ENCODE measurements around the gene SLC8B1.

Gene SLC8B1

DNA sequence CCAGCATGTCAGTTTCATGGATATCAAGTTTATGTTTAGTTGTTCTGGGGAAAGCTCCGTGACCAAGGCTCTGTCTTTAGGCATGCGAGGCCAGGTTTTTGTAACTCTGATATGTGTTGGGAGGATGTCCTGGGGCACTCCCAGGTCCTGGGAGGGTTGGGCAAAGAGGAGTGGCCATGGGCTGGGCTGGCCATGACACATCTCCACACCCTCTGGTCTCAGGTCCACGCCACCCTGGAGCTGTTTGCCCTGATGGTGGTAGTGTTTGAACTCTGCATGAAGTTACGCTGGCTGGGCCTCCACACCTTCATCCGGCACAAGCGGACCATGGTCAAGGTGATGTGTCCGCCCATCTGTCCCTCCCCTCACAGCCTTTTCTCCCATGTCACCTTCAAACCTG lies 67.3 kb downstream of the SLC8B1 start:
- DNase-seq: no peak

DNA sequence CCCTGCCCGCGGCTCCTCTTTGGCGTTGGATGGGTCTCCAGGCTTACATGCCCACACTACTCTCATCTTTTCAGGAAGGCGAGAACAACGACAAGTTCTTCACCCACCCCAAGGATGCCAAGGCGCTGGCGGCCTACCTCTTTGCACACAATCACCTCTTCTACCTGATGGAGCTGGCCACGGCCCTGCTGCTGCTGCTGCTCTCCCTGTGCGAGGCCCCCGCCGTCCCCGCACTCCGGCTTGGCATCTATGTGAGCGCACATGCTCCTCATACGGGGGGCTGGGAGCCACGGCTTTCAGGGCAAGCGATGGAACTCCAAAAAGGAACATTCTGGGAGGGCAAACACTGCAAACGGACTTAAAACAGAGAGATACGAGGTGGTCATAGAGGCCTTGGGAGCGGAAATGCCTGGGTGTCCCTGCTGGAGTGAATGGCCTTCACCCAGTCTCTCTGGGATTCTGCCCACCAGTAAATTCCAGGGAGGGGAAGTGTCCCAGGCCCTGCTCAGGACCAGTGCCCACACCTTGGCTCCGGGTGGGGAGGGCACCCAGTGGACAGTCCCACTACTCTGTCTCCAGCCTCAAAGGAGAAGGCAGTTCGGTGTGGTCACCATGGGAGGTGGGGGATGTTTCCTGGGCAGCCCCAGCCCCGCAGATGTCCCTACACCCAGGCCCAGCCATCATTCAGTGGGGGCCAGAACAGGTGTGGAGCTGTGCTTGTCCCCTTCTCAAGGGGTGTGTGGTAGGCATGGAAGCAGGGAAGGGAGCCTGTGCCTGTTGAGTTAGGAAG lies 68.6 kb downstream of the SLC8B1 start:
- no peak for DNase-seq

DNA sequence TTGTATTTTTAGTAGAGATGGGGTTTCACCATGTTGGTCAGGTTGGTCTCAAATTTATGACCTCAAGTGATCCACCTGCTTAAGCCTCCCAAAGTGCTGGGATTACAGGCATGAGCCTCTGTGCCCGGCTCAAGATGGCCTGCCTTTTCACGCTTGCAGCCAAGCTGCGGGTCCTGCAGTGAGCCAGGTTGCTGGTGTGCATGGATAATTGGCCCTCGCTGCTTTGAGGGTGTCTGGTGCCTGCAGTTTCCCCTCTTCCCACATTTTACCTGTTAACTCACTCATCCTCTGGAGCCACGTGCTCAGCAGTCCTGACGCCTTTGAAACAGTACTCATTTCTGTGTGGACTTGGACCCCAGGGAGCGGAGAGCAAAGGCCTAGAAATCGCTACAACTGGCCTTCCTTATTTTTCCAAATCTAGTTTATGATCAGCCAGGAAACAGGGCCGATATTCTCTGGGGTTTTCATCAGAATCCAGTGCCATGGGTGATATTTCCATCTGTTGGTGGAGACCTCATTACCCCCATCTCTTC lies 71.4 kb downstream of the SLC8B1 start:
- DNase-seq: no peak

DNA sequence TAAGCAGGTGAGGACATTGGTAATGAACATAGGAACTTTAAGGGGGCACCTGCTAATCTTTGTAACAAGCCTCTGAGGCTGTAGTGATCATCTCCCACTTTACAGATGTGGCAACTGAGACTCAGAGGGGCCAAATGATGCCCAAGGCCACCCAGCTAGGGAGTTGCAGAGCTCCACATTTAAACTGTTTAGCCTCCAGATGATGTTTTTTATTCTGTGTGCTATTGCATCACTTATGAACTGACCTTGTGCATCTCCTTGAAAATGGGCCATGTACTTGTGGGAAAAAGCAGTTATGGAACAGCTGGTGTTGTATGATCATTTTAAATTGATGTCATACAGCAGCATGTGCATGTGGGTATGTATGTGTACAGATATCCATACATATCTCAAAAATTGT lies 72.2 kb downstream of the SLC8B1 start:
- no peak for DNase-seq

DNA sequence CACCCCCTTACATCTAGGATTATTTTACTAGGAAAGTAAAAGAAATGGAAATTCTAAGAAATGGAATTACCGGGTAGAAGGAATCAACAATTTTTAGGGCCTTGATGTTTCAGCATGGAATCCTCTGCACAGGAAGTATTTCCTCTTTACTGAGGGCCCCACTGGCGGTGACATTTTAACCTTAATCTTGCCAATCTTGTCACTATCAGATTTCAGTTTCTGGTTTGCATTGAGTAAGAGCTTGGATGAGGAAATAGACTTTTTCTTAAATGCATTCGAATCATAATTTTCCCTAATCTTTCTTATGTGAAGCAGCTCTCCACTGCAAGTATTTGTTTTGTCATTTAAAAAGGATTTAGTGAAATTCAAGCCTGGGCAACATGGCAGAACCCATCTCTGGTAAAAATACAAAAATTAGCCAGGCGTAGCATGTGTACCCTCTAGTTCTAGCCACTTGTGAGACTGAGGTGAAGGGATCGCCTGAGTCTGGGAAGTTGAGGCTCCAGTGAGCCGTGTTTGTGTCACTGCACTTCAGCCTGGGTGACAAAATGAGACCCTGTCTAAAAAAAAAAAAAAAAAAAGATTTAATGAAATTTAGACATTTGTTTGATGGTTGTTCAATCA lies 73.0 kb downstream of the SLC8B1 start:
- no peak for DNase-seq

DNA sequence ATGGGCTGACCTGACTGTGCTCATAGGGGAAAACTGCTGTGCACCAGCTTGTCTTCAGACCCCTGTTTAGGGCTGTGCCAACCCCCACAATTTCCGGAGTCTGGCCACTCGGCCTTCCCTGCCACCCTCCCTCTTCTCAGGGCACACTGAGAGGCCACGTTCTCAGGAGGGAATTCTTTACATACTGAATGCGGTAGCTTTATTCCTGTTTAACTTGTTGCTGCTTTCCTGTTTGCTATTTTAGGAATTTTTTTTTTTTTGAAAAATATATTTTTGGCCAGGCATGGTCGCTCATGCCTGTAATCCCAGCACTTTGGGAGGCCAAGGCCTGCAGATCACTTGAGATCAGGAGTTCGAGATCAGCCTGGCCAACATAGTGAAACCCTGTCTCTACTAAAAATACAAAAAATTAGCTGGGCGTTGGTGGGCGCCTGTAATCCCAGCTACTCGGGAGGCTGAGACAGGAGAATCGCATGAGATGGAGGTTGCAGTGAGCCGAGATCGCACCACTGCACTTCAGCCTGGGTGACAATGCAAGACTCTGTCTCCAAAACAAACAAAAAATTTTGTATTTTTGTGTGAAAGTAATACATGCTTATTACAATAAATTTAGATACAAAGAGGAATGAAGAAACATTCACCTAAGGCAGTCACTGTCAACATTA lies 74.1 kb downstream of the SLC8B1 start:
- DNase-seq: no peak

DNA sequence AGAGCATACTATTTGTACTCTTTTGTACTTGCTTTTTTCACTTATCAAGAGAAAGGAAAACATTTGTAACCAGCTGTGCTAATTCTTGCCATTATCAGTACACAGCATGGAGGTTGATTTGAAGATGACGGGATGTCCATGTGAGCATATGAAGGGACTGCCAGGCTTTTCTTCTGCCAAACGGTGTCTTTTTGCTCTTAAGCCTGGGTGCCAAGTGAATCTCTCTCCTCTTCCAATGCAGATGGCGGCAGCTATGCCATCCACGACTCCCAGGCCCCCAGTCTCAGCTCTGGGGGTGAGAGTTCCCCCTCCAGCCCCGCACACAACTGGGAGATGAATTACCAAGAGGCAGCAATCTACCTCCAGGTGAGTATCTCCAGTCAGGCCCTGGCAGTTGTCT lies 74.8 kb downstream of the SLC8B1 start:
- no peak for DNase-seq

DNA sequence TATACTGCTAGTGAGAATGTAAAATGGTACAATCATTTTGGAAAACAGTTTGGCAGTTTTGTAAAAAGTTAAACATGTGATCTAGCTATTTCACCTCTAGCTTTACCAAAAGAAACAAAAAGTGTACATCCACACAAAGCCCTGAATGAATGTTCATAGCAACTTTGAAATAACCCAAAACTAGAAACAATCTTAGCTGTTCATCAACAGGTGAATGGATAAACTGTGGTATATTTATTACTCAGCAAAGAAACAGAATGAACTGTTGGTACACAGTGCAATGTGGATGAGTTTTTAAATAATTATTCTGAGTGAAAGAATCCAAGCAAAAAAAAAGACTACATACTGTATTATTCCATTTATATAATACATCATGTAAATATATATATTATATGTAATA lies 77.3 kb downstream of the SLC8B1 start:
- no peak for DNase-seq

DNA sequence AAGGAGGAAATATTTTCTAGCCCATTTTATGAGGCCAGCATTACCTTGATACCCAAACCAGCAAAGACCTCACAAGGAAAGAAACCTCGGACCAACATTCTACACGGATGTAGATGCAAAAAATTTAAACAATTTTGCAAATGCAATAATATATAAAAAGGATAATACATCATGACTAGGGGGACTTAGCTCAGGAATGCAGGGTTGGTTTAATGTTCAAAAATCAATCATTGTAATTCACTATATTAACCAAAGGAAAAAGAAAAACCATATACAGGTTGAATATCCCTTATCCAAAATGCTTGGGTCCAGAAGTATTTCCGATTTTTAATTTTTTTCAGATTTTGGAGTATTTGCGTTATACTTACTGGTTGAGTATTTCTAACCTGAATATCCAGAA lies 80.6 kb downstream of the SLC8B1 start:
- no peak for DNase-seq

DNA sequence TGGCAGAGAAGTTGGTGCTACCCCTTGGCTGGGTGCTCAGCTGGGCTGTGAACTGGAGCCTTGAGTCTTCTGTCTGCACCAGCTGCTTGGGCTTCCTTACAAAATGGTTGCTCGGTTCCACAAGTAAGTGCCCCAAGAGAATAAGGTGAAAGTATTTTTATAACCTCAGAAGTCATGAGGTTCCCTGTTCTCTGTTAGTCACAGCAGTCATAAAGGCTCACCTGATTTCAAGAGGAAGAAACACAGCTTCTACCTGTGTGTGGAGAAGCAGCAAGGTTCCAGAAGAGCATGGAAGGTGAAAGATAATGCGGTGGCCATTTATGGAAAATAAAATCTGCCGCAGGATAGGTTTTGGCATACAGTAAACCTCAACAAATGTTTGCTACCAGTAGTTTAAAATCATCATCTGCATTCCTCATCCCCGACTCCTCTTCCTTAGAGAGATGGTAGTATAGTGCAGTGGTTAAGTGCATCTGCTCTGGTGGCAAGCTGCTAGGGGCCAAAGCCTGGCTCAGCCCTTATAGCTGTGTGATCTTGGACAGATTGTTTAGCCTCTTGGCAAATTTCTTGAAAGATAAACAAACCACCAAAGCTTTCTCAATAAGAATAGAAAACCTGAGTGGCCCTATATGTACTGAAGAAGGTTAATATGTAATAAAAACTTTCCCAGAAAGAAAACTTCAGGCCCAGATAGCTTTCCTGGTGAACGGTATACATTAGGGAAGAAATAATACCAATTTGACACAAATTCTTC lies 81.2 kb downstream of the SLC8B1 start:
- DNase-seq: no peak

DNA sequence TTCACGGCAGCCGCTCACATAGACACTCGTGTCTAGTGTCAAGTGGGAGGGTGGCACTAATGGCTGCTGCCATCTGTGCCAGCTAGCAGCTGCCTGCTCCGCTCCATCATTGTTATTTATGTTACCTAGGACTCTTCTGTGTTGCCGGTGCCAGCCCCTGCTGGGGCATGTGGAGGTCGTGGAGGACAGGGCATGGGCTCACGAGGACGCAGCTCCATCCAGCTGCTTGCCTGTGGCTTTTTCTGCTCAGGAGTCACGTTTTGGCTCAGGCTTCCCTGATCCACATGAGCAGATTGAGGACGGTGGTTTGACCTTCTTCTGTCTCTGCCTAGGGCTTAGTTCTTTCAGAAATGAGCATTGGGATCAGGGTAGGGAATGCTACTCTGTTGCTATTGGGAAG lies 82.4 kb downstream of the SLC8B1 start:
- no peak for DNase-seq

DNA sequence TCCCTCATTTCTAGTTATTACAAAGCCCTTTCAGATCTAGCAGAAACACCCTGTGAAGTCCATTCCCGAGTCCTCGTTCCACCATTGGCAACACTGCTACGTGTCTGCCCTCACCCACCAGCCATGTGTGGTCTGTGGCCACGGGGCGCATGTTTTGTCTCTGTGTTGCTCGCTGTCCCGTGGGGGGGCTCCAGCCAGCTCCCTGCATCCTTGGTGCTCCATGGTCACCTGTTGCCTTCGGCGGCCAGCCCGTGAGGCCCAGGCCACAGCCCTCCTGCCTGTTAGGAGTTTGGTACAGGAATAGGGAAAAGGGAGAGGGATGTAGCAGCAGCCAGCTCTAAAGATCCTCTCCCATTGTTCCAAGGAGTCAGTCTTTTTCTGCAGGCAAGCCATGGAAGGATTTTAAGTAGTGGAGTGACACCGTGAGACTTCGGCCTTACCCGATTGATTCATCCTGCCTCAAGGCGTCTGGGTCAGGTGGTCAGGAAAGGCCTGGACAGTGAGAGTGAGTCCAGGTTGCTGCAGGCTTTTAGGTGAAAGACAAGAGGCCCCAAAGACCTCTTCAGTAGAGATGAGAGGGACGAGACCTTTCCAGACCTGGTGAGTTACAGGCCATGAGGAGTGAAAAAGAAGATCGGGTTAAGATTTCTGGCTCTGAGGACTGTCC lies 83.4 kb downstream of the SLC8B1 start:
- DNase-seq: no peak

DNA sequence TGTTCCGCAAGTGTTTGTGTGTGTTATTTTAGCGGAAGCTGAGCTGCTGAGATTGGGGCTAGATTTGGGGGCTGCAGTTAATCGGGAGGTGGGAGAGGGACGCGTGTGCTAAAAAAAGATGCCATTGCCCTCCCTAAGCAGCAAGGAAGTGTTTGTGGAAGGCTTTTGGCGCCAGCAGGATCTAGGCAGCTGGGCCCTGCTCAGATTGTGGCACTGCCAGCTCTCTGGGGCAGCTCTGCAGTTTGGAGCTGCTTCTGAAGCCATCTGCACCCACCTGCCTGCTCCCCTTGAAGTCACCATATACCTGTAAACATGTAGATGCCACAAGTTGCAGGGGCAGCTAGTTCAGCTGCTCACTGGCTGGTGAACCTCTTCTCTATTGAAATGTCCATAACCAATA lies 84.9 kb downstream of the SLC8B1 start:
- DNase-seq: no peak

DNA sequence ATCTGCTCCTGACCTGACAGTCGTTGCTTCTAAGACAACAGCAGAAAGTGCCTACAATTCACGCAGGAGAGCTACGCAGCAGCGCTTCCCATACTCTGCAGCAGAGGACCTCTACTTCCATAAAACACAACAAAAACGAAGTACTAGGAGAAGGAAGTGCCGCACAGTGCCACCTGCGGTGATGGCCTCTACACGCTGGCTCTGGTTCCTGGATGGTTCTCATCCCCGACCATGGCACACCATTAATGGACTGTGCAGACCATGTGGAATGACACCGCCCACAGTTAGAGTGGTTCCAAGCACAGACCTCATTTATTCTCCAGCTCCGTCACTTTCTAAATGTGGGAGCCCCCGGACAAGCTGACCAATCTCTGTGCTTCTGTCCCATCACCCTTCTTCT lies 85.4 kb downstream of the SLC8B1 start:
- DNase-seq: no peak

DNA sequence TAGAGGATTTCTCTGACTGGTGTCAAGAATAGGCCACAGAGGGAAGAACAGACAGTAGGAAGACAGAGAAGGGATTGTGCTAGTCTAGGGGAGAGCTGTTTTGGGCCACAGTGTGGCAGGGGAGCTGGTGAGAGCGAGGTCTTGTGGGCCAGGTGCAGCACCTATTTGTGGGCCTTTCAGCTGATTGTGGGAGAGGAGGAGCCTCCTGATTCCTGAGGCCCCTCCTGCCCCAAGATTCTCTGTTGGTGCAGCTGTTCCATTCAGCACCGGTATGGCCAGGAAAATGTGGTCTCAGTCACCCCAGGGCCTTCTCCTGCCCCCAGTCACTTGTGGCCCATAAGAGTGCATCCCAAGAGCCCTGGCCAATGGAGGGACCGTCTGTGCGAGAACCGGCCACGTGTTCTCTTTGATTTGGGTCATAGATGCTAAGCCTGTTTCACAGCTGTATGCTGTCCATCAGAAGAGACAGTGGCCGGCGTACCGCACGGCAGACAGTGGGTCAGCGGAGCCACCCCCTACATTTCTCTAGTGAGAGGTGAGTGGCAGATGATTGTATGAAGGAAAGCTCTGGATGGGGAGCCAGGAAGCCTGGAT lies 86.0 kb downstream of the SLC8B1 start:
- no peak for DNase-seq
